ENCODE measurements around the gene FOXF1.
A peak's percentile ranks its signal among the peaks of the same experiment; 100 is the strongest.

Gene FOXF1

GRCh38 chr16:86515413-86515776 lies 5.1 kb downstream of the FOXF1 start:
- ChIA-PET POLR2A (no interaction called here), CTCF (no interaction called here)
- no peak for DNase-seq (ENCODE audit: extremely low spot score)
- no peak for TF ChIP-seq CTCF (IDR thresholded peaks at IDR 0.05; ENCODE audit: control extremely low read depth, extremely low read depth, low read depth, missing control alignments)

- CTCF ChIA-PET: interaction anchor here (1.2 to 5.7 kb wide), 4 partner anchors 176 to 697 kb away, joined by 5 to 53 read pairs (median 20); no protein-coding TSS in a partner anchor
- TF ChIP-seq CTCF (IDR thresholded peaks at IDR 0.05; ENCODE audit: control extremely low read depth, extremely low read depth, low read depth, missing control alignments): no peak
- POLR2A ChIA-PET: no interaction called here
- no peak for DNase-seq (ENCODE audit: extremely low spot score)
These were observed 5.7 kb downstream of the FOXF1 start for GRCh38 chr16:86515777-86516622.

GRCh38 chr16:86516623-86517003 lies 6.3 kb downstream of the FOXF1 start:
- CTCF ChIA-PET: interaction anchor here (1.2 to 5.7 kb wide), 7 partner anchors 177 to 698 kb away, joined by 3 to 53 read pairs (median 6); no protein-coding TSS in a partner anchor
- POLR2A ChIA-PET: no interaction called here
- DNase-seq (ENCODE audit: extremely low spot score): no peak
- TF ChIP-seq CTCF (IDR thresholded peaks at IDR 0.05; ENCODE audit: control extremely low read depth, extremely low read depth, low read depth, missing control alignments): no peak

- TF ChIP-seq CTCF (IDR thresholded peaks at IDR 0.05; ENCODE audit: control extremely low read depth, extremely low read depth, low read depth, missing control alignments): no peak
- POLR2A ChIA-PET: no interaction called here
- no peak for DNase-seq (ENCODE audit: extremely low spot score)
- CTCF ChIA-PET: interaction anchor here (0.8 to 5.7 kb wide), 17 partner anchors 16 to 830 kb away, joined by 3 to 53 read pairs (median 5); no protein-coding TSS in a partner anchor
These were observed 6.7 kb downstream of the FOXF1 start for GRCh38 chr16:86517033-86517432.

GRCh38 chr16:86517652-86518258 lies 7.4 kb downstream of the FOXF1 start:
- peak; percentile 90 for TF ChIP-seq CTCF (IDR thresholded peaks at IDR 0.05; ENCODE audit: control extremely low read depth, extremely low read depth, low read depth, missing control alignments)
- POLR2A ChIA-PET: no interaction called here
- peak; percentile 71 for DNase-seq (ENCODE audit: extremely low spot score)
- CTCF ChIA-PET: interaction anchor here (0.8 to 5.7 kb wide), 27 partner anchors 9 to 831 kb away, joined by 3 to 53 read pairs (median 4); no protein-coding TSS in a partner anchor

- ChIA-PET CTCF (interaction anchor here (0.8 to 5.7 kb wide), 18 partner anchors 10 to 716 kb away, joined by 3 to 53 read pairs (median 4); no protein-coding TSS in a partner anchor), POLR2A (no interaction called here)
- DNase-seq (ENCODE audit: extremely low spot score): no peak
- TF ChIP-seq CTCF (IDR thresholded peaks at IDR 0.05; ENCODE audit: control extremely low read depth, extremely low read depth, low read depth, missing control alignments): no peak
These were observed 8.8 kb downstream of the FOXF1 start for GRCh38 chr16:86519007-86519648.

Measured in GM10248 (cell line).